IMR-90 (cell line): ENCODE results near the gene RPS16. TPM values are rescaled to one million over a fixed set of nuclear protein-coding genes. Genes with fewer than 3 reads are reported as not detected.

Source experiments
- ATAC-seq: fragments of 200-7000 bp; cut with Tn5 transposase; 2 replicates; pipeline ENCODE4 v1.9.1; 2020; ENCODE audit warnings: low read depth, mild to moderate bottlenecking, moderate library complexity
- BruUV-seq: library from RNA; stranded (reverse); fragments of 400-500 nt; replicated peaks from 2 replicates; lab custom pipeline; 2021; lab: Mats Ljungman, UMichigan
- CTCF ChIA-PET: fragments of 300-600 bp; formaldehyde crosslinking; extraction: SDS; loops from one replicate; lab custom pipeline; 2021; ENCODE audit warnings: antibody characterized with exemption; lab: Yijun Ruan, JAX
- POLR2A ChIA-PET: fragments of 300-600 bp; sonication (Branson Sonifier 250); formaldehyde crosslinking; loops from one replicate; lab custom pipeline; 2022; ENCODE audit warnings: antibody characterized with exemption; ENCODE audit not compliant: unreplicated experiment; lab: Charles Lee
- DNase-seq: peaks from one replicate; pipeline ENCODE4 v3.0.0; 2013
- H2AFZ ChIP-seq: replicated peaks from 2 replicates; pipeline ENCODE3; 2013; ENCODE audit warnings: low read length, mild to moderate bottlenecking; ENCODE audit not compliant: poor library complexity
- H2AK5ac ChIP-seq: 2 replicates; pipeline ENCODE4 v1.6.1; 2013; ENCODE audit warnings: low read depth, low read length, inconsistent platforms
- H2AK9ac ChIP-seq: replicated peaks from 2 replicates; pipeline ENCODE3; 2013; ENCODE audit warnings: mild to moderate bottlenecking, low read depth, low read length, moderate library complexity; ENCODE audit not compliant: poor library complexity
- H2BK120ac ChIP-seq: 2 replicates; pipeline ENCODE4 v1.6.1; 2013; ENCODE audit warnings: low read depth, low read length, inconsistent platforms
- H2BK15ac ChIP-seq: 3 replicates; pipeline ENCODE4 v1.6.1; 2013; ENCODE audit warnings: low read depth, low read length, inconsistent platforms
- H2BK20ac ChIP-seq: 2 replicates; pipeline ENCODE4 v1.6.1; 2013; ENCODE audit warnings: low read depth, mild to moderate bottlenecking, inconsistent platforms, low read length, moderate library complexity
- H2BK5ac ChIP-seq: 2 replicates; pipeline ENCODE4 v1.6.1; 2013; ENCODE audit warnings: mild to moderate bottlenecking, low read depth, low read length, inconsistent platforms; ENCODE audit not compliant: poor library complexity, severe bottlenecking
- H3K14ac ChIP-seq: replicated peaks from 2 replicates; pipeline ENCODE4 v1.6.1; 2013; ENCODE audit warnings: low read depth, low read length, inconsistent platforms
- H3K18ac ChIP-seq: 2 replicates; pipeline ENCODE4 v1.6.1; 2013; ENCODE audit warnings: low read depth, low read length, control low read depth
- H3K23ac ChIP-seq: 2 replicates; pipeline ENCODE4 v1.6.1; 2013; ENCODE audit warnings: low read depth, low read length, inconsistent platforms
- H3K27ac ChIP-seq: 2 replicates; pipeline ENCODE4 v1.5.1; 2013; ENCODE audit warnings: mild to moderate bottlenecking, control low read depth, low read length; ENCODE audit not compliant: insufficient read depth
- H3K27me3 ChIP-seq: 2 replicates; pipeline ENCODE4 v1.6.1; 2013; ENCODE audit warnings: low read length; ENCODE audit not compliant: control insufficient read depth, insufficient read depth
- H3K36me3 ChIP-seq: 2 replicates; pipeline ENCODE4 v1.6.1; 2013; ENCODE audit warnings: low read length, mixed read lengths; ENCODE audit not compliant: control insufficient read depth, insufficient read depth
- H3K4ac ChIP-seq: 2 replicates; pipeline ENCODE4 v1.6.1; 2013; ENCODE audit warnings: low read depth, low read length, inconsistent platforms
- H3K4me1 ChIP-seq: 2 replicates; pipeline ENCODE4 v1.6.1; 2013; ENCODE audit warnings: low read length, mixed read lengths; ENCODE audit not compliant: control insufficient read depth, insufficient read depth
- H3K4me2 ChIP-seq: 2 replicates; pipeline ENCODE4 v1.6.1; 2013; ENCODE audit warnings: low read depth, mild to moderate bottlenecking, control low read depth, low read length, moderate library complexity
- H3K4me3 ChIP-seq: 2 replicates; pipeline ENCODE4 v1.5.1; 2013; ENCODE audit warnings: low read depth, mild to moderate bottlenecking, control low read depth, low read length, moderate library complexity; ENCODE audit not compliant: insufficient read depth
- H3K56ac ChIP-seq: 2 replicates; pipeline ENCODE4 v1.6.1; 2013; ENCODE audit warnings: low read length, inconsistent platforms; ENCODE audit not compliant: insufficient read depth; ENCODE audit errors: extremely low read depth
- H3K79me1 ChIP-seq, 2 experiments: 2 replicates each; pipeline ENCODE4 v1.6.1; 2013; ENCODE audit warnings: low read length in 2 of 2, inconsistent platforms in 1 of 2, low read depth in 1 of 2
- H3K9ac ChIP-seq: 2 replicates; pipeline ENCODE4 v1.6.1; 2013; ENCODE audit warnings: low read depth, low read length, control low read depth
- H3K9me1 ChIP-seq: 2 replicates; pipeline ENCODE4 v1.6.1; 2013; ENCODE audit warnings: low read length, inconsistent platforms; ENCODE audit not compliant: insufficient read depth
- H3K9me3 ChIP-seq: 2 replicates; pipeline ENCODE4 v1.6.1; 2013; ENCODE audit warnings: low read length; ENCODE audit not compliant: control insufficient read depth, insufficient read depth
- H4K20me1 ChIP-seq: 2 replicates; pipeline ENCODE4 v1.6.1; 2013; ENCODE audit warnings: low read length, inconsistent platforms; ENCODE audit not compliant: insufficient read depth
- H4K5ac ChIP-seq: 2 replicates; pipeline ENCODE4 v1.6.1; 2013; ENCODE audit warnings: mild to moderate bottlenecking, low read depth, low read length, control low read depth
- H4K8ac ChIP-seq, 2 experiments: 2 replicates each; pipeline ENCODE4 v1.6.1; 2013; ENCODE audit warnings: low read depth in 2 of 2, low read length in 2 of 2, control low read depth in 1 of 2, inconsistent platforms in 1 of 2
- H4K91ac ChIP-seq: 2 replicates; pipeline ENCODE4 v1.6.1; 2013; ENCODE audit warnings: low read depth, low read length, inconsistent platforms; ENCODE audit not compliant: insufficient read depth
- CHD1 ChIP-seq: IDR thresholded peaks from 2 replicates; pipeline ENCODE4 v1.6.1; 2012; ENCODE audit warnings: low read depth, low read length, improper control_type of control experiment
- MAZ ChIP-seq: IDR thresholded peaks from 2 replicates; pipeline ENCODE4 v1.6.1; 2012; ENCODE audit warnings: low read depth, mild to moderate bottlenecking, low read length, improper control_type of control experiment, moderate library complexity, borderline replicate concordance
- MXI1 ChIP-seq: IDR thresholded peaks from 2 replicates; pipeline ENCODE4 v1.6.1; 2012; ENCODE audit warnings: low read depth, mild to moderate bottlenecking, low read length, moderate library complexity, borderline replicate concordance
- POLR2A ChIP-seq: IDR thresholded peaks from 2 replicates; pipeline ENCODE4 v1.6.1; 2012; ENCODE audit warnings: mild to moderate bottlenecking, low read depth, low read length
- RFX5 ChIP-seq: IDR thresholded peaks from 2 replicates; pipeline ENCODE4 v1.8.0; 2012; ENCODE audit warnings: low read depth, mild to moderate bottlenecking, low read length, moderate library complexity
- USF2 ChIP-seq: fragments of 150-350 bp; IDR thresholded peaks from 2 replicates; pipeline ENCODE4 v1.6.1; 2017; ENCODE audit warnings: mild to moderate bottlenecking, antibody characterized with exemption, low read length, low read depth
- WGBS, 2 experiments: methylation state at CpG; one replicate each; pipeline versions ENCODE4 v1.1.5 to v1.1.7; 2013; ENCODE audit warnings: missing lambda C conversion rate in 2 of 2; ENCODE audit not compliant: insufficient read length in 1 of 2; ENCODE audit errors: extremely low coverage in 2 of 2; 5-methylcytosine and 5-hydroxymethylcytosine counted together
- dilution Hi-C: fragments of 300-500 bp; cut with HindIII; formaldehyde crosslinking; loops from one replicate; pipeline ENCODE4 v1.14.3; 2018; ENCODE audit warnings: low sequenced_read_pairs; ENCODE audit not compliant: unreplicated experiment
- in situ Hi-C: fragments of 300-500 bp; cut with MboI; formaldehyde crosslinking; loops from 3 replicates; pipeline ENCODE4 v1.14.3; 2019; ENCODE audit warnings: low sequenced_read_pairs, inconsistent platforms, mixed read lengths
- intact Hi-C: fragments of 100-400 bp; cut with micrococcal nuclease; formaldehyde crosslinking; loops from 2 replicates; pipeline ENCODE4 v1.10.0; 2022
- polyA plus RNA-seq, 3 experiments: library from polyadenylated mRNA; depleted of rRNA; stranded (reverse); fragments of >200 nt; gene quantifications; 2 replicates each; pipeline ENCODE4 v1.2.3, GENCODE V29; 2012; ENCODE audit warnings: low replicate concordance in 1 of 3
- total RNA-seq: library from RNA; depleted of rRNA; stranded (reverse); fragments of >200 nt; gene quantifications from 2 replicates; pipeline ENCODE4 v1.2.3, GENCODE V29; 2012

The RPS16 gene
- total and polyA plus RNA-seq, 2 of the 4 experiments (the other 2 are of a cell fraction) = 320 to 3,500 TPM

GRCh38 chr19:39413272-39413910 lies 22.4 kb downstream of the RPS16 start:
- intact Hi-C loops = loop anchor here (2.0 kb wide), 1 partner anchor 291 kb away; no protein-coding TSS in a partner anchor
- CTCF ChIA-PET = interaction anchor here (1.0 to 1.1 kb wide), 2 partner anchors 15 to 41 kb away, joined by 3 read pairs; no protein-coding TSS in a partner anchor

More at GRCh38 chr19:39413272-39413910, 22.4 kb downstream of the RPS16 start:
- ATAC-seq = peak; percentile 6
- Histone ChIP-seq H4K5ac (peak overlapping the region; percentile 74), H3K4ac (peak overlapping the region; percentile 98), H2BK120ac (peak overlapping the region; percentile 90), H2AFZ (peak overlapping the region; percentile 92), H2AK5ac (peak overlapping the region; percentile 95), H3K18ac (peak overlapping the region; percentile 72), H3K27me3 (no peaks in the 10 kb centered on the region), H3K36me3 (peaks cover 32% of the 10 kb centered on the region), H3K9me1 (peaks cover 9% of the 10 kb centered on the region; the same call in 1 of the 2 replicates), H3K56ac (peak overlapping the region; percentile 99), H2BK5ac (peak overlapping the region; percentile 88), H2AK9ac (peak overlapping the region; percentile 100), H3K23ac (peak overlapping the region; percentile 99), H3K9me3 (no peaks in the 10 kb centered on the region), H4K20me1 (peaks cover 44% of the 10 kb centered on the region), H3K27ac (peak overlapping the region; percentile 98), H3K4me3 (peak overlapping the region; percentile 90), H3K79me1 (peaks cover 10 to 65% of the 10 kb centered on the region in 2 experiments; a peak in 3 of 4 replicates), H3K4me2 (peak overlapping the region; percentile 72), H3K14ac (peak overlapping the region; percentile 100), H3K4me1 (peaks cover 26% of the 10 kb centered on the region), H4K8ac (peak overlapping the region; percentile 85 to 94), H3K9ac (peak overlapping the region; percentile 99), H2BK20ac (peak overlapping the region; percentile 65), H2BK15ac (peak overlapping the region; percentile 74; the same call in 1 of the 3 replicates), H4K91ac (peak overlapping the region; percentile 95)
- peak; percentile 69 for TF ChIP-seq POLR2A
- peak; percentile 25; the same call in 1 of the 2 replicates for TF ChIP-seq USF2
- TF ChIP-seq CHD1 = peak; percentile 57; the same call in 1 of the 2 replicates
- no peak for TF ChIP-seq RFX5
- no peak for TF ChIP-seq MXI1
- TF ChIP-seq MAZ = peak; percentile 51; the same call in 1 of the 2 replicates
- 1% methylated on average over 18 of the region's 54 CpGs; no CpG with 5 or more reads in 1 of the 2 experiments for WGBS, 2 experiments
- no TSS peak for BruUV-seq
- DNase-seq = peak; percentile 60
- POLR2A ChIA-PET = no interaction called here
- dilution Hi-C loops = no loop called here
- in situ Hi-C loops = no loop called here
